ENCODE data around the gene WAPL. TPM values are rescaled to one million over a fixed set of nuclear protein-coding genes. Genes with fewer than 3 reads are reported as not detected.

The WAPL gene
- total RNA-seq, 2 experiments from 2014 or later, result 34.3 TPM

DNA sequence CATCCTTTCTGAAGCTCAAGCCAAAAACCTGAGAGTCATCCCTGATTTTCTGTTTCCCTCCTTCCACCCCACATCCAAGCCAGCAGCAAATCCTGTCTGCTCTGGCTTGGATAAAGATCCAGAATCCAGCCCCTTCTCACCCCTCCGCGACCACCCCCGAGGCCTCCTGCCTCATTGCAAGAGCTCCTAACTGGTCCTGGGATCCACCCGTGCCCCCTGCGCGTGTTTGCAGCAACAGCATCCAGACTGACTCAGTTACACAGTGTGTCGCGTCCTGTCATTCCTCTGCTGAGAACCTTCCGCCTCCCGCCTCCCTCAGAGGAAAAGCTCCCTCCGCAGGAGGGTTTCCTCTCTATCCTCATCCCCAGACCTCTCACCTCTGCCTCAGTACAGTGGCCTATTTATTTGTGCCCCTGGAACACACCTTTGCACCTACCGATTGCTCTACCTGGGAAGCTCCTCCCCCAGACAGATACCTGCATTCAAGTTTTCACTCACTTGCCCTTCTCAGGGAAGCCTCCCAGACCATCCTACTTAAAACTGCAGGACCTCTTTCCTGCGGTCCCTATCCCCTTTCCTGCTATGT, 133.4 kb downstream of the WAPL start:
- peaks cover 12% of the 10 kb centered on the region for H3K4me1 ChIP-seq (ENCODE audit: insufficient read depth, low read length)
- no peaks in the 10 kb centered on the region for H3K9me3 ChIP-seq (ENCODE audit: control insufficient read depth in 1 of 2, insufficient read depth in 1 of 2, low read length in 2 of 2)
- no peak overlapping the region for H3K27ac Mint-ChIP-seq
- H3K4me3 Mint-ChIP-seq, result peak overlapping the region; percentile 40
- peaks cover 13 to 20% of the 10 kb centered on the region in 2 experiments for H3K27me3 ChIP-seq (ENCODE audit: control insufficient read depth in 1 of 2, insufficient read depth in 2 of 2, low read length in 2 of 2)
- H3K4me3 ChIP-seq (ENCODE audit: low read length), result no peak overlapping the region
- CTCF ChIA-PET, result interaction anchor here (0.8 kb wide), 1 partner anchor 12 kb away, joined by 3 read pairs; no protein-coding TSS in a partner anchor
- TF ChIP-seq, protein P1, sequence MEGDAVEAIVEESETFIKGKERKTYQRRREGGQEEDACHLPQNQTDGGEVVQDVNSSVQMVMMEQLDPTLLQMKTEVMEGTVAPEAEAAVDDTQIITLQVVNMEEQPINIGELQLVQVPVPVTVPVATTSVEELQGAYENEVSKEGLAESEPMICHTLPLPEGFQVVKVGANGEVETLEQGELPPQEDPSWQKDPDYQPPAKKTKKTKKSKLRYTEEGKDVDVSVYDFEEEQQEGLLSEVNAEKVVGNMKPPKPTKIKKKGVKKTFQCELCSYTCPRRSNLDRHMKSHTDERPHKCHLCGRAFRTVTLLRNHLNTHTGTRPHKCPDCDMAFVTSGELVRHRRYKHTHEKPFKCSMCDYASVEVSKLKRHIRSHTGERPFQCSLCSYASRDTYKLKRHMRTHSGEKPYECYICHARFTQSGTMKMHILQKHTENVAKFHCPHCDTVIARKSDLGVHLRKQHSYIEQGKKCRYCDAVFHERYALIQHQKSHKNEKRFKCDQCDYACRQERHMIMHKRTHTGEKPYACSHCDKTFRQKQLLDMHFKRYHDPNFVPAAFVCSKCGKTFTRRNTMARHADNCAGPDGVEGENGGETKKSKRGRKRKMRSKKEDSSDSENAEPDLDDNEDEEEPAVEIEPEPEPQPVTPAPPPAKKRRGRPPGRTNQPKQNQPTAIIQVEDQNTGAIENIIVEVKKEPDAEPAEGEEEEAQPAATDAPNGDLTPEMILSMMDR (IDR thresholded peaks at IDR 0.05), result no peak
- no peaks in the 10 kb centered on the region for H3K36me3 Mint-ChIP-seq (ENCODE audit: low read depth)
- DNase-seq (no peak), ATAC-seq (ENCODE audit: poor library complexity) (no peak)
- peaks cover 10% of the 10 kb centered on the region for H3K4me1 Mint-ChIP-seq (ENCODE audit: low read depth)
- no peaks in the 10 kb centered on the region for H3K36me3 ChIP-seq (ENCODE audit: insufficient read depth, low read length)
- POLR2A ChIA-PET, result interaction anchor here (1.2 kb wide), 1 partner anchor 25 kb away, joined by 3 read pairs; no protein-coding TSS in a partner anchor
- no peaks in the 10 kb centered on the region for H3K9me3 Mint-ChIP-seq
- intact Hi-C loops (cut with DNase I, micrococcal nuclease), result no loop called here
- H3K27ac ChIP-seq (ENCODE audit: low read depth in 1 of 2, low read length in 2 of 2), result no peak overlapping the region
- peaks cover 50% of the 10 kb centered on the region for H3K27me3 Mint-ChIP-seq

DNA sequence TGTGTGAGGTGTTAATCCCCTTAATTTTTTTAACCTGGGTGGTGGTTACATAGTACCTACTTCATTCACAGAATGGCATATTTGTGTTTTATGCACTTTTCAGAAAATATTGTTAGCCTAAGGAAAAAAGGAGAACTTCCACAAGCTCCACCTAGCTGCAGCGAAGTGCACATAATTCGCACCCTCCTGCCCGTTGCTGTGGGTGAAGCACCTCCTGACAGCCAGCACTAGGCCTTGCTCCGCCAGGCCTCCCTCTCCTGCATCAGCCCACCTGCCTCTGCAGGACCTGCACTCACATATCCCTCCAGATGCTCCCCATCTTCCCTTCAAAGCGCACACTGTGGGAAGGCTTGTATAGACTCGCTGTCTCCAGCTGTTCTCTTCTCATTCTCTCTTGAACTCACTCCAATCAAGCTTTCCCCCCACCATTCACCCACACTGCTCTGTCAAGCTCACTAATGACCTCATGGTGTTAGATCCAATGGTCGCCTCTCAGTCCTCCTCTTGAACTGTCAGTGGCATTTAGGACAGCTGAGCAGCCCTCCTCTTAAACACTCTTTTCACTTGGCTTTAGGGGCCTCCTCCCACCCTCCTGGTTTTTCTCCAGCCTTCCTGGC, 134.3 kb downstream of the WAPL start:
- CTCF ChIA-PET, result no interaction called here
- no peaks in the 10 kb centered on the region for H3K36me3 ChIP-seq (ENCODE audit: insufficient read depth, low read length)
- H3K4me1 Mint-ChIP-seq (ENCODE audit: low read depth), result peaks cover 10% of the 10 kb centered on the region
- H3K9me3 Mint-ChIP-seq, result no peaks in the 10 kb centered on the region
- intact Hi-C loops (cut with DNase I, micrococcal nuclease), result no loop called here
- no peak overlapping the region for H3K4me3 ChIP-seq (ENCODE audit: low read length)
- H3K4me3 Mint-ChIP-seq, result no peak overlapping the region
- H3K27ac Mint-ChIP-seq, result no peak overlapping the region
- ATAC-seq (ENCODE audit: poor library complexity) (no peak), DNase-seq (no peak)
- peaks cover 13 to 20% of the 10 kb centered on the region in 2 experiments for H3K27me3 ChIP-seq (ENCODE audit: control insufficient read depth in 1 of 2, insufficient read depth in 2 of 2, low read length in 2 of 2)
- H3K9me3 ChIP-seq (ENCODE audit: control insufficient read depth in 1 of 2, insufficient read depth in 1 of 2, low read length in 2 of 2), result no peaks in the 10 kb centered on the region
- no peaks in the 10 kb centered on the region for H3K36me3 Mint-ChIP-seq (ENCODE audit: low read depth)
- TF ChIP-seq, protein P1 (IDR thresholded peaks at IDR 0.05), result no peak
- H3K27ac ChIP-seq (ENCODE audit: low read depth in 1 of 2, low read length in 2 of 2), result no peak overlapping the region
- POLR2A ChIA-PET, result no interaction called here
- H3K4me1 ChIP-seq (ENCODE audit: insufficient read depth, low read length), result peaks cover 12% of the 10 kb centered on the region
- H3K27me3 Mint-ChIP-seq, result peaks cover 53% of the 10 kb centered on the region

DNA sequence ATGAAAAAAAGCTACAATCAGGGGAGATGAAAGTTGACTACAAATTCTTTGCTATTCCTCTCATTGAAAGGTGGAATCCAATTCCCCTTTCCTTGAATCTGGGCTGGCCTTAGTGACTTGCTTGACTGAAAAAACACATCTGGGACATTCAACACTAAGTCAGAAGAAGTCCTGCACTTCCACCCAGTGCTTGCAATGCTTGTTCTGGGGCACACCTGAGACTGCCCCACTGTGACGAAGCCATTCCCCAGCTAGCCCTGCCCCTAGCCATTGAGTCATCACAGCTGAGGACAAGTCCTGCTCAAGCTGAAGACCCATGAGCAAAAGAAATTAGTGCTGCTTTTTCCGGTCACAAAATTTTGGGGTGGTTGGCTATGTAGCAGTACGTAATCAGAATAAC, 135.8 kb downstream of the WAPL start:
- Mint-ChIP-seq H3K9me3 (no peaks in the 10 kb centered on the region), H3K4me1 (ENCODE audit: low read depth) (peaks cover 10% of the 10 kb centered on the region), H3K27ac (no peak overlapping the region), H3K36me3 (ENCODE audit: low read depth) (no peaks in the 10 kb centered on the region), H3K4me3 (no peak overlapping the region), H3K27me3 (peaks cover 55% of the 10 kb centered on the region)
- Histone ChIP-seq H3K27ac (ENCODE audit: low read depth in 1 of 2, low read length in 2 of 2) (no peak overlapping the region), H3K36me3 (ENCODE audit: insufficient read depth, low read length) (no peaks in the 10 kb centered on the region), H3K4me3 (ENCODE audit: low read length) (no peak overlapping the region), H3K27me3 (ENCODE audit: control insufficient read depth in 1 of 2, insufficient read depth in 2 of 2, low read length in 2 of 2) (peaks cover 13 to 20% of the 10 kb centered on the region in 2 experiments), H3K4me1 (ENCODE audit: insufficient read depth, low read length) (peaks cover 12% of the 10 kb centered on the region), H3K9me3 (ENCODE audit: control insufficient read depth in 1 of 2, insufficient read depth in 1 of 2, low read length in 2 of 2) (no peaks in the 10 kb centered on the region)
- TF ChIP-seq, protein P1 (IDR thresholded peaks at IDR 0.05), result no peak
- ChIA-PET CTCF (no interaction called here), POLR2A (interaction anchor here (0.8 kb wide), 1 partner anchor 14 kb away, joined by 3 read pairs; no protein-coding TSS in a partner anchor)
- ATAC-seq (ENCODE audit: poor library complexity) (no peak), DNase-seq (no peak)
- intact Hi-C loops (cut with DNase I, micrococcal nuclease), result no loop called here

Other genes with a start within 250 kb of the WAPL start
- gene GRID1, start 155.0 kb downstream of the WAPL start, total RNA-seq, result not detected
- gene OPN4, start 132.8 kb upstream of the WAPL start, total RNA-seq, result not detected
- gene LDB3, start 146.7 kb upstream of the WAPL start, total RNA-seq, result under 1 TPM; 0.05 to 0.08 TPM
- 1 to 10 TPM; 1.9 to 2.6 TPM for gene BMPR1A, start 234.8 kb upstream of the WAPL start, total RNA-seq

Data from CD4-positive, alpha-beta T cell (primary cell).